ENCODE results near the gene TIMM23.
"Not testable (repeated sequence)": the region's sequence is repeated elsewhere in the genome, so short reads cannot be mapped to it uniquely, and the experiment has no call there.

- not testable (repeated sequence) for TF ChIP-seq CTCF (conservative IDR thresholded peaks at IDR 0.05 in 1 of 2, IDR thresholded peaks at IDR 0.05 in 1 of 2; ENCODE audit: low read depth in 1 of 2, low read length in 2 of 2); EZH2 (IDR thresholded peaks at IDR 0.05; ENCODE audit: low read length, missing control alignments)
Observed at GRCh38 chr10:45999955-46000354, 27.7 kb downstream of the TIMM23 start.

All from fibroblast of lung (primary cell).